ENCODE data around the gene ABCB11.
"Not testable (repeated sequence)": the region's sequence is repeated elsewhere in the genome, so short reads cannot be mapped to it uniquely, and the experiment has no call there.

ABCB11 gene

DNA sequence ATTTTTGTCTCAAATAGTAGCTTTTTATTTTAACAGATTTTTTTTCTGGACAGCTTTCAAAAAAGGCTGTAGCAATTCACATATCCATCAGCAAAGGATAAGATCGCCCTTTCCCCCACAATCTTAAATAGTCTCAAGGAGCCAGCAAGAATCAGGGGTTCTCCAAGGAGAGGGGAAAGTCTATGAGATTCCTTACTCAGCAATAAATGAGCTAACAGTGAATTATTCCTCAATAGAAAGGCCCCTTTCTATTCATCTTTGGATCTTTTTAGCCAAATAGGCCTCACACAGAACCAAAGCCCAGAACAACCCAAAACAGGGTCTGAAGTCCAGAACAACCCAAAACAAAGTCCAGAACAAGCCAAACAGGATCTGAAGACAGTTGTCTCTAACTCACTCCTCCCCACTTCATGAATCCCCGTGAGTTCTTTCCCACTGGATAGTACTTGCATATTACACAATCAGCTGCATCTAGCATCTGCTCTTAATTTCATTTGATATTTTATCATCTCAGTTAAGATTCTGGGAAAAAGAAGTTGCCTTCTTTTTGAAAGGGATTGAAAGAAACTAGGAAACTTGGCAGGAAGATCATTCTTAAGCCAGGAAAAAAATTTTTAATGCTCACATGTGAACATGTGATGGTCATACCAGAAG, 34.9 kb upstream of the ABCB11 start:
- Histone ChIP-seq H3K9me3 (ENCODE audit: control insufficient read depth, insufficient read depth, low read length) (no peaks in the 10 kb centered on the region), H3K4me1 (ENCODE audit: control insufficient read depth, insufficient read depth, low read length) (no peaks in the 10 kb centered on the region), H3K36me3 (ENCODE audit: control insufficient read depth, insufficient read depth, low read length) (no peaks in the 10 kb centered on the region), H3K9ac (ENCODE audit: low read depth, low read length) (no peak overlapping the region), H3K27me3 (ENCODE audit: control insufficient read depth, insufficient read depth, low read length) (no peaks in the 10 kb centered on the region), H3K4me3 (ENCODE audit: low read depth, low read length) (no peak overlapping the region)

GRCh38 chr2:169065422-169065821, 34.3 kb upstream of the ABCB11 start:
- Histone ChIP-seq H3K36me3 (ENCODE audit: control insufficient read depth, insufficient read depth, low read length) (no peaks in the 10 kb centered on the region), H3K4me3 (ENCODE audit: low read depth, low read length) (no peak overlapping the region), H3K27me3 (ENCODE audit: control insufficient read depth, insufficient read depth, low read length) (no peaks in the 10 kb centered on the region), H3K4me1 (ENCODE audit: control insufficient read depth, insufficient read depth, low read length) (no peaks in the 10 kb centered on the region), H3K9me3 (ENCODE audit: control insufficient read depth, insufficient read depth, low read length) (no peaks in the 10 kb centered on the region), H3K9ac (ENCODE audit: low read depth, low read length) (no peak overlapping the region)

DNA sequence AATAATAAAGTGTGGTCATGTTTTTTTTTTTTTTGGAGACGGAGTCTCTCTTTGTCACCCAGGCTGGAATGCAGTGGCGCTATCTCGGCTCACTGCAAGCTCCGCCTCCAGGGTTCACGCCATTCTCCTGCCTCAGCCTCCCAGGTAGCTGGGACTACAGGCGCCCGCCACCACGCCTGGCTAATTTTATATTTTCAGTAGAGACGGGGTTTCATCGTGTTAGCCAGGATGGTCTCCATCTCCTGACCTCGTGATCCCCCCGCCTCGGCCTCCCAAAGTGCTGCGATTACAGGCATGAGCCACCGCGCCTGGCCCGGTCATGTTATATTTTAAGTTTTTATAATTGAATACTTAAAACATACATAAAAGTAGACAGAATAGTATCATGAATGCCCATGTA, 33.1 kb upstream of the ABCB11 start:
- H3K9me3 ChIP-seq (ENCODE audit: control insufficient read depth, insufficient read depth, low read length); H3K4me3 ChIP-seq (ENCODE audit: low read depth, low read length); H3K36me3 ChIP-seq (ENCODE audit: control insufficient read depth, insufficient read depth, low read length); H3K4me1 ChIP-seq (ENCODE audit: control insufficient read depth, insufficient read depth, low read length); H3K27me3 ChIP-seq (ENCODE audit: control insufficient read depth, insufficient read depth, low read length); H3K9ac ChIP-seq (ENCODE audit: low read depth, low read length): not testable (repeated sequence)

GRCh38 chr2:169054575-169054974, 23.5 kb upstream of the ABCB11 start:
- not testable (repeated sequence) for H3K27me3 ChIP-seq (ENCODE audit: control insufficient read depth, insufficient read depth, low read length); H3K36me3 ChIP-seq (ENCODE audit: control insufficient read depth, insufficient read depth, low read length); H3K4me1 ChIP-seq (ENCODE audit: control insufficient read depth, insufficient read depth, low read length); H3K9me3 ChIP-seq (ENCODE audit: control insufficient read depth, insufficient read depth, low read length); H3K9ac ChIP-seq (ENCODE audit: low read depth, low read length); H3K4me3 ChIP-seq (ENCODE audit: low read depth, low read length)

DNA sequence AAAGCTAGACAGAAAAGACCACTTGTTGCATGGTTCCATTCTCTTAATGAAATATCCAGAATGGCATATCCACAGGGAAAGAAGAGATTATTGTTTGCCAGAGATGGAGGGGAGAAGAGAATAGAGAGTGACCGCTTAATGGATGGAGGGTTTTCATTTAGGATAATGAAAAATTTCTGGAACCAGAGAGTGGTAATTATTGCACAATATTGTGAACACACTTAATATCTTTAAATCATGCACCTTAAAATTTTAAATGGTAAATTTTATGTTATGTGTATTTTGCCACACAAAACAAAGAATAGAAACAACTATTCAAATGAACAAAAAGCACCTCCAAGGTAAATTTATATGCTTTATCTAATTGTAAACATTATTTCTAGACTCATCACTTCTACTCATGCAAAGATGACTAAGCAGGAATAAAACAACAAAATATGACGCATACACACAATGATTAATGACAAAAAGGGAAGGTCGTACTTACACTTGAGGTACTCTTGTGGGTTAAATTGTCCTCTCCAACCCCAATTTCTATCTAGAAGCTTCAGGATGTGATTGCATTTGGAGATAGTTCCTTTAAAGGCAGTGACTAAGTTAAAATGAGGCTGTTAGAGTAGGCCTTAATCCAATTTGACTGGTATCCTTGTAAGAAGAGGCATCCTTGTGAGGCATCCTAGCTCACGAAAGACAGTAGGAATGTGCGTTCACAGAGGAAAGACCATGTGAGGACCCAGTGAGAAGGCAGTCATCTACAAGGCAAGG, 19.5 kb upstream of the ABCB11 start:
- Histone ChIP-seq H3K4me1 (ENCODE audit: control insufficient read depth, insufficient read depth, low read length) (no peaks in the 10 kb centered on the region), H3K9ac (ENCODE audit: low read depth, low read length) (no peak overlapping the region), H3K27me3 (ENCODE audit: control insufficient read depth, insufficient read depth, low read length) (no peaks in the 10 kb centered on the region), H3K9me3 (ENCODE audit: control insufficient read depth, insufficient read depth, low read length) (no peaks in the 10 kb centered on the region), H3K36me3 (ENCODE audit: control insufficient read depth, insufficient read depth, low read length) (no peaks in the 10 kb centered on the region), H3K4me3 (ENCODE audit: low read depth, low read length) (no peak overlapping the region)

GRCh38 chr2:169049142-169049541, 18.0 kb upstream of the ABCB11 start:
- H3K36me3 ChIP-seq (ENCODE audit: control insufficient read depth, insufficient read depth, low read length) = no peaks in the 10 kb centered on the region
- H3K4me1 ChIP-seq (ENCODE audit: control insufficient read depth, insufficient read depth, low read length) = no peaks in the 10 kb centered on the region
- H3K9me3 ChIP-seq (ENCODE audit: control insufficient read depth, insufficient read depth, low read length) = no peaks in the 10 kb centered on the region
- no peaks in the 10 kb centered on the region for H3K27me3 ChIP-seq (ENCODE audit: control insufficient read depth, insufficient read depth, low read length)
- H3K4me3 ChIP-seq (ENCODE audit: low read depth, low read length) = no peak overlapping the region
- no peak overlapping the region for H3K9ac ChIP-seq (ENCODE audit: low read depth, low read length)

DNA sequence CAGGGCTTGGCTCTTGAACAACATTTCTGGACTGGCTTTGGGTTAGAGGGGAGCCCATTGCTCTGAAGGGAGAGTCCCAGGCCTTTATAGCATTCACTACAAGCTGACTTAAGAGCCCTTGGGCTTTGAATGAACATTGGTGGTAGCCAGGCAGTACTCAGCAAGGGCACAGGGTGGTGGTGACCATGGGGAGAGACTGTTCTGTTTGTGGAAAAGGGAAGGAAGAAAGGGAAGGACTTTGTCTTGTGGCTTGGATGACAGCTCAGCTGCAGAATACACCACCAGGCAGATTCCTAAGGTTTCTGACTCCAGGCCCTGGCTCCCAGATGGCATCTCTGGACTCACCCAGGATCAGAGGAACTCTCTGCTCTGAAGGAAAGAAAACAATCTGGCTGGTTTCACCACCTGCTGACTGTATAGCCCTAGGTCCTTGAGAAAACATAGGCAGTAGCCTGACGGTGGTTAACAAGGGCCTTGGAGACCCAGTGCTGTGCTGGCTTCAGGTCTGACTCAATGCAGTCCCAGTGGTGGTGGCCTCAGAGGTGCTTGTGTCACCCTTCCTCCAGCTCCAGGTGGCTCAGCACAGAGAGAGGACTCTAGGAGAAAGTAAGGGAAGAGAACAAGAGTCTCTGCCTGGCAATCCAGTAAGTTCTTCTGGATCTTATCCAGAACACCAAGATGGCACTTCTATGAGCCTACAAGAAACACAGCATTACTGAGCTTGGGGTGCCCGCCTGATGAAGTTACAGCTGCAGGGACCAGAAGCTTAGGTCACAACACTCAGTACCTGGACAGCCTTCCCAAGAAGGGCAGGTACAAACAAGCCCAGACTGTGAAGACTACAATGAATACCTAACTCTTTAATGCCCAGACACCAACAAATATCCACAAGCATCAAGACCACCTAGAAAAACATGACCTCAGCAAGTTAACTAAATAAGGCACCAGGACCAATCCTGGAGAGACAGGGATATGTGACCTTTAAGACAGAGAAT, 16.4 kb upstream of the ABCB11 start:
- Histone ChIP-seq H3K4me1 (ENCODE audit: control insufficient read depth, insufficient read depth, low read length) (no peaks in the 10 kb centered on the region), H3K36me3 (ENCODE audit: control insufficient read depth, insufficient read depth, low read length) (no peaks in the 10 kb centered on the region), H3K4me3 (ENCODE audit: low read depth, low read length) (no peak overlapping the region), H3K9me3 (ENCODE audit: control insufficient read depth, insufficient read depth, low read length) (no peaks in the 10 kb centered on the region), H3K27me3 (ENCODE audit: control insufficient read depth, insufficient read depth, low read length) (no peaks in the 10 kb centered on the region), H3K9ac (ENCODE audit: low read depth, low read length) (no peak overlapping the region)

GRCh38 chr2:169046440-169047151, 15.5 kb upstream of the ABCB11 start:
- no peaks in the 10 kb centered on the region for H3K27me3 ChIP-seq (ENCODE audit: control insufficient read depth, insufficient read depth, low read length)
- H3K4me1 ChIP-seq (ENCODE audit: control insufficient read depth, insufficient read depth, low read length) = no peaks in the 10 kb centered on the region
- H3K36me3 ChIP-seq (ENCODE audit: control insufficient read depth, insufficient read depth, low read length) = no peaks in the 10 kb centered on the region
- no peak overlapping the region for H3K9ac ChIP-seq (ENCODE audit: low read depth, low read length)
- H3K4me3 ChIP-seq (ENCODE audit: low read depth, low read length) = no peak overlapping the region
- H3K9me3 ChIP-seq (ENCODE audit: control insufficient read depth, insufficient read depth, low read length) = no peaks in the 10 kb centered on the region

DNA sequence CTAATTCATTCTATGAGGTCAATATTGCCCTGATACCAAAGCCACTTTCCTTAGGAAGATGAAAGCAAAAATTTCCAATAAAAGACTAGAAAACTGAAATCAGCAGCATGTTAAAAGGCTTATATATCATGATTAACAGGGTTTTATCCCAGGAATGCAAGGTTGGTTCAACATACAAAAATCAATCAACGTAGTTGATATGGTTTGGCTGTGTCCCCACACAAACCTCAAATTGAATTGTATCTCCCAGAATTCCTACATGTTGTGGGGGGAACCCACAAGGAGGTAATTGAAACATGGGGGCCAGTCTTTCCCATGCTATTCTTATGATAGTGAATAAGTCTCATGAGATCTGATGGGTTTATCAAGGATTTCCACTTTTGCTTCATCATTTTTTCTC, 11.7 kb upstream of the ABCB11 start:
- H3K4me1 ChIP-seq (ENCODE audit: control insufficient read depth, insufficient read depth, low read length) = no peaks in the 10 kb centered on the region
- H3K9me3 ChIP-seq (ENCODE audit: control insufficient read depth, insufficient read depth, low read length) = no peaks in the 10 kb centered on the region

GRCh38 chr2:169041594-169041993, 10.5 kb upstream of the ABCB11 start:
- Histone ChIP-seq H3K4me1 (ENCODE audit: control insufficient read depth, insufficient read depth, low read length) (no peaks in the 10 kb centered on the region), H3K9me3 (ENCODE audit: control insufficient read depth, insufficient read depth, low read length) (no peaks in the 10 kb centered on the region), H3K27me3 (ENCODE audit: control insufficient read depth, insufficient read depth, low read length) (no peaks in the 10 kb centered on the region), H3K9ac (ENCODE audit: low read depth, low read length) (no peak overlapping the region), H3K4me3 (ENCODE audit: low read depth, low read length) (no peak overlapping the region), H3K36me3 (ENCODE audit: control insufficient read depth, insufficient read depth, low read length) (no peaks in the 10 kb centered on the region)

More for the DNA sequence above, 11.7 kb upstream of the ABCB11 start:
- H3K4me3 ChIP-seq (ENCODE audit: low read depth, low read length) = no peak overlapping the region
- H3K9ac ChIP-seq (ENCODE audit: low read depth, low read length) = no peak overlapping the region
- no peaks in the 10 kb centered on the region for H3K36me3 ChIP-seq (ENCODE audit: control insufficient read depth, insufficient read depth, low read length)
- H3K27me3 ChIP-seq (ENCODE audit: control insufficient read depth, insufficient read depth, low read length) = no peaks in the 10 kb centered on the region

GRCh38 chr2:169039702-169040101, 8.6 kb upstream of the ABCB11 start:
- H3K9ac ChIP-seq (ENCODE audit: low read depth, low read length) = no peak overlapping the region
- H3K27me3 ChIP-seq (ENCODE audit: control insufficient read depth, insufficient read depth, low read length) = no peaks in the 10 kb centered on the region
- H3K9me3 ChIP-seq (ENCODE audit: control insufficient read depth, insufficient read depth, low read length) = no peaks in the 10 kb centered on the region
- H3K36me3 ChIP-seq (ENCODE audit: control insufficient read depth, insufficient read depth, low read length) = no peaks in the 10 kb centered on the region
- H3K4me1 ChIP-seq (ENCODE audit: control insufficient read depth, insufficient read depth, low read length) = no peaks in the 10 kb centered on the region
- no peak overlapping the region for H3K4me3 ChIP-seq (ENCODE audit: low read depth, low read length)

All from iPS-15b (cell line).